ENCODE results near the gene ANKHD1.

Gene ANKHD1

GRCh38 chr5:140371356-140372151, 30.1 kb upstream of the ANKHD1 start:
- no peak for DNase-seq

GRCh38 chr5:140372971-140373487, 28.6 kb upstream of the ANKHD1 start:
- peak; percentile 45 for DNase-seq

- DNase-seq = no peak
Measured at GRCh38 chr5:140381351-140381750, 20.3 kb upstream of the ANKHD1 start.

- DNase-seq = no peak
Measured at GRCh38 chr5:140381972-140382371, 19.7 kb upstream of the ANKHD1 start.

GRCh38 chr5:140382866-140383265, 18.8 kb upstream of the ANKHD1 start:
- no peak for DNase-seq

- no peak for DNase-seq
Measured at GRCh38 chr5:140383300-140383699, 18.3 kb upstream of the ANKHD1 start.

- no peak for DNase-seq
Measured at GRCh38 chr5:140388052-140388451, 13.6 kb upstream of the ANKHD1 start.

GRCh38 chr5:140391312-140391711, 10.3 kb upstream of the ANKHD1 start:
- no peak for DNase-seq

GRCh38 chr5:140391732-140392131, 9.9 kb upstream of the ANKHD1 start:
- no peak for DNase-seq

GRCh38 chr5:140393738-140394137, 7.9 kb upstream of the ANKHD1 start:
- DNase-seq = no peak

- DNase-seq = no peak
Measured at GRCh38 chr5:140398379-140398811, 3.2 kb upstream of the ANKHD1 start.

GRCh38 chr5:140399979-140400729, 1.5 kb upstream of the ANKHD1 start:
- DNase-seq = no peak

GRCh38 chr5:140400730-140401361, 787 bp upstream of the ANKHD1 start:
- DNase-seq = peak; percentile 91

GRCh38 chr5:140402258-140403074, 833 bp downstream of the ANKHD1 start:
- peak; percentile 51 for DNase-seq

GRCh38 chr5:140403613-140404012, 2.0 kb downstream of the ANKHD1 start:
- DNase-seq = no peak

- no peak for DNase-seq
Measured at GRCh38 chr5:140408750-140409241, 7.2 kb downstream of the ANKHD1 start.

GRCh38 chr5:140413230-140413629, 11.6 kb downstream of the ANKHD1 start:
- no peak for DNase-seq

- no peak for DNase-seq
Measured at GRCh38 chr5:140417235-140417634, 15.6 kb downstream of the ANKHD1 start.

- DNase-seq = no peak
Measured at GRCh38 chr5:140418862-140419520, 17.4 kb downstream of the ANKHD1 start.

- DNase-seq = no peak
Measured at GRCh38 chr5:140420226-140420570, 18.6 kb downstream of the ANKHD1 start.

GRCh38 chr5:140420665-140421361, 19.2 kb downstream of the ANKHD1 start:
- no peak for DNase-seq
